DMS 273 treated with DMSO at 0.1 percent for 48 hours (cell line): ENCODE measurements around the gene PODXL2.
A peak's percentile ranks its signal among the peaks of the same experiment; 100 is the strongest.
"Not testable (repeated sequence)": the region's sequence is repeated elsewhere in the genome, so short reads cannot be mapped to it uniquely, and the experiment has no call there.

Source experiments
- DNase-seq: peaks from one replicate; lab custom pipeline; 2025; lab: John Stamatoyannopoulos, UW

The PODXL2 gene

DNA sequence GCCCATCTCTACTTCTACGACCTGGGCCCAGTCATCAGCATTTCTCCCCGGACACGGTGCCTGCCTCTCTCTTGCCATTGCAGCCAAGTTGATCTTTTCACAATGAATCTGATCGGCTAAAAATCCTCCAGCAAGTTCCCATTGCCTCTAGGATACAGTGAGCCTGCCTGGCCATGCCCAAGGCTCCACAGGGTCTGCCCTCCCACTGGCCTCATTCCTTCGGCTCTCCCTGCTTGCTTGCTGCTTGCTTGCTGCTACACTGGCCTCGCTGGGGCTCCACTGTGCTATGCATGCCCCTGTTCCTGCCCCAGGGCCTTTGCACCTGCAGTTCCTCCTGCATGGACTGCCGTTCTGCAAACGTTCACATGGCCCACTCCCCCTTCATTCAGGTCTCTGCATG, 45.8 kb downstream of the PODXL2 start:
- no peak for DNase-seq

DNA sequence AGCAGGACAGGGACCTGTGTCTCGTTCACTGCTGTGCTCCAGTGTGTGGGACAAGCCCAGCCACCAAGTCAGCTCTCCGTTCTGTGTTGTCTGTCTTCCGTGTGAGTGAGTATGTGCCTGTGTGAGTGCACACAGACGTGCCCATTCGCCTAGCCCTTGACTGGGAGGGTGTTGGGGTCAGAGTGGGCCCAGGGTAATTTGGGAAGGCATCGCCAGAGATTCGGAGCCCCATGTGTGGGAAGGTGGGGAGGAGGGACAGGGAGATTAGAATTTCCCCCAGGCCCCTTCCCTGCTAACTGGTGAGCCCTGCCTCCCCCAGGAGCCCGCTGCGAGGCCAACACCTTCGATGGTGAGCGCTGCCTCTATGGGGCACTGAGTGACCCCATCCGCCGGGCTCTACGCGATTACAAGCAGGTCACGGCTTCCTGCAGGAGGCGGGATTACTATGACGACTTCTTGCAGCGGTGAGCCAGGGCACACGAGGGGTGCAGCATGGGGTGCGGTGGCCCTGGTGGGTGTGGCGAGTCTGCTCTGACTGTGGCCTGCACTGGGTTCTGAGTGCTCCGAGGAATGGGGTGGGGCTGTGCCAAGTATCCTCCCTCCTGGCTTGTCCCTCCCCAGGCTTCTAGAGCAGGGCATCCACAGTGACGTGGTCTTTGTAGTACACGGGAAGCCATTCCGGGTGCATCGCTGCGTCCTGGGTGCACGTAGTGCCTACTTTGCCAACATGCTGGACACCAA, 46.8 kb downstream of the PODXL2 start:
- no peak for DNase-seq

DNA sequence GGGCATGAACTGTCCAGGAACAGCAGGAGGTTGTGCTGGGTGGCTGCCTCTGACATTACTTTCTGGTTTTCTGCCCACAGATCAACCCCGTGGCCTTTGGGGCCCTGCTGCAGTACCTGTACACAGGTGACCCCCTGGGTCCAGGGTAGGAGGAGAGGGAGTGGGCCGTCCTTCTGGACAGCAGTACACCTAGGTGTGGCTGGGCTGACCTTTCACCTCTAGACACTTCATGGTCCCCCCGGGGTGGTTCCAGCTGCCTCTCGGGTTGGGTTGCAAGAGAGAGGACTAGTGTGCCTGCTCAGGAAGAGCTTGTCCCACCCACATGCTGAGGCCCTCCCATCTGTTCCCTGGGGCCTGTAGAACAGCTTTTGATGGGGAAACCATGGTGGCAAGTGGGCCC, 47.5 kb downstream of the PODXL2 start:
- no peak for DNase-seq

DNA sequence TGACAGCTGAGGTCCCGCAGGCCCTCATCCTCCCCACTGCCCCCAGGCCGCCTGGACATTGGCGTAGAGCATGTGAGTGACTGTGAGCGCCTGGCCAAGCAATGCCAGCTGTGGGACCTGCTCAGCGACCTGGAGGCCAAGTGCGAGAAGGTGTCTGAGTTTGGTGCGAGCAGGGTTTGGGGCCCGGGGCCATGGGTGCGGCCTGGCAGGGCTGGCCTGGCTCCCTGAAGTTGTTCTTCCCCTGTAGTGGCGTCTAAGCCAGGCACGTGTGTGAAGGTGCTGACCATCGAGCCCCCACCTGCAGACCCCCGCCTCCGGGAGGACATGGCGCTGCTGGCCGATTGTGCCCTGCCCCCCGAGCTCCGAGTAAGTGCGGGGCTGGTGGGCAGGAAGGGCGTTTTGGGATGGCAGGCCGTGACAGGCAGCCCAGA, 48.0 kb downstream of the PODXL2 start:
- no peak for DNase-seq

DNA sequence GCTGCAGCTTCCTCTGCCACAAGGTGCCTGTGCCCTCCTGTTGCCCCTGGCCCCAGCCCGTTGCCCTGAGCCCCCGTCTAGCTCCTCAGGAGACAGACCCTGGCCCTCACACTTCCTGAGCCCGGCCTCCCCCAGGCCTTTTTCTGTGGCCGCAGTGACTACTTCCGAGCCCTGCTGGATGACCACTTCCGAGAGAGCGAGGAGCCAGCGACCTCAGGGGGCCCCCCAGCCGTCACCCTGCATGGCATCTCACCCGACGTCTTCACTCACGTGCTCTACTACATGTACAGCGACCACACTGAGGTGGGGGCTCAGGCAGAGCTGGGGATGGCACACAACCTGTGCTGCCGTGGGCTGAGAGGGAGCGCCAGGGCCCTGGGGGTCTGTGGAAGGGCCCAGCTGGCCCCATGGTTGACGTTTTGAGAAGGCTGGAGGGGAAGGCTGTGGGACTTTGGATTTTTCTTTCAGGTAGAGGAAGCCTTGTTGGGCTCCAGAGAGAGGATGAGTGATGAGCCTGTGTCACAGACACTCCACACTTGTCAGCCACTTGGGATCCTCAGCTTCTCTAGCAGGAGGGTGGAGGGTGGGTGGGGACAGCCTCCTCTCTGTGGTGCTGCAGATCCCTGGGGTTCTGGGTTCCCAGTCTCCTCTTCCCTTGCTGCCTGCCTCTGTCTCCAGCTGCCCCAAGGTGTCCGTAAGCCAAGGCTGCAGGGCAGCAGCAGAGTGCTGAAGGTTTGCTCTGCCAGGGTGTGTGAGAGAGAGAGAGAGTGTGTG, 48.7 kb downstream of the PODXL2 start:
- DNase-seq = no peak

DNA sequence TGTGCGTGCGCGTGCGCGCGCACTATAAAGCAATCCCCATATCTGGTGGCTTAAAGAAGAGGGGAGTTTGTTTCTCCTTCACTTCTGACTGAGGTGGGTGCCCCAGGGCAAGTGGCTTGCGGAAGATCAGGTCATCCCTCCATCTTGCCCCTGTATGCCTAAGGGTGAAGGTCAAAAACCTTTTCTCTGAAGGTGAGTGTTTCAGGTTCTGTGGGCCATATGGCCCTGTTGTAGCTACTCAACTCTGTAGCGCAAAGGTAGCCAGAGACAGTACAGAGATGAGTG, 49.3 kb downstream of the PODXL2 start:
- DNase-seq = no peak

DNA sequence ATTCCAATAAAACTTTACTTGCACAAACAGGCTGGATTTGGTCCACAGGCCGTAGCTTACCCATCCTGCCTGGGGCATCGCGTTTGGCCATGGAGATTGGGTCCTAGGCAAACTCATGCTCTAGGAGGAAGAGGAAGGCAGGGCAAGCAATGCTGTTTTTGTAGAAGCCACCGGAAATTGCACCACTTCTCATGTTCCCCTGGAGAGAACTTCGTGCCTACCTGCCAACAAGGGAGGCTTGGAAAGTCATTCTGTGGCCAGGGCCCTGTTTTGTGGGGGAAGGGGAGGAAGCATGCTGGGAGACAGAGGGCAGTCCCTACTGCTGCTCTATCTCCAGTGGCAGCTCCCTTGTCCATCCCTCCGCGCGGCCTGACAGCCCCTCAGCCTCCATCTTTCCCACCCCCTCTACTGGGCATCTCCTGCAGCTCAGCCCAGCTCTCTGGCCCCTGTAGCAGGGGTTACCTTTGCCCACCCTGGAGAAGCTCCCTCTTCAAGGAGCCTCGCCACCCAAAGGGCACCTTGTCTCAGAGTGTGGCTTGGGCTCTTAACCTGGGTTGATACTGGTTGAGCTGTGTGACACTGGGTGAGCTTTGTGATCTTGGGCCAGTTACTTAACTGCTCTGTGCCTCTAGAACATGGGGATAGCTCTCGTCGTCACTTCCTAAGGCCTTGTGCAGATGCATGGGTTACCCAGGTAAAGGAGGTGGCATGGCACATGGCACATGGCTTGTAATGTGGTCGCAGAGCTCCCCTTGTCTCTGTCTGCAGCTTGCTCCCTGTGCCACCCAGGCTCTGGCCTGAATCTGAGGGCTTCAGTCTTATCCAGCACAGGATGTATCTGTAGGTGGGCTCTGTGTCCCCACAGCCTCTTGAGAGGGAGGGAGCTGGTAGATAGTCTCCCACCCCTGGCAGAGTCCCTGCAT, 49.9 kb downstream of the PODXL2 start:
- DNase-seq = no peak

DNA sequence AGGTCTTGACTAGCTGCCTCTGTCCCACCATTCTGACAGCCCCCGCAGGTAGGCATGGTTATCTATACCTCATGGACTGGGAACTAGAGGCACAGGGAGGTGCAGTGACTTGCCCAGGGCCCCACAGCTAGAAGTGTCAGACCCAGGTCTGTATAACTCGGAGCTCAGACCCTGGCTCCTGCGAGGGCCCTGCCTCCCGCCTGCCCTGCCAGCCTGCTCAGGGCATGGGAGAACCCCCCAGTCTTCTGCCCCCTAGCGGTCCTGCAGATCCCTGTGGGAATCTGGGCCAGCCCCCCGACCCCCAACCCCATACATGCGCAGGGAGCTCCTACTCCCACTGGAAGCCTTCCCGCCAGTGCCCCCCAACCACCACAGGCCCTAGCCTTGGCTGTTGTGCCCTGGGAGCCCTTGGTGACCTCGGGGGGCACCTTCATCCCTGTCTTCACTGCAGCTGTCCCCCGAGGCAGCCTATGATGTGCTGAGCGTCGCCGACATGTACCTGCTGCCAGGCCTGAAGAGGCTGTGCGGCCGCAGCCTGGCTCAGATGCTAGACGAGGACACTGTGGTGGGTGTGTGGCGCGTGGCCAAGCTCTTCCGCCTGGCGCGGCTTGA, 50.7 kb downstream of the PODXL2 start:
- DNase-seq = no peak

DNA sequence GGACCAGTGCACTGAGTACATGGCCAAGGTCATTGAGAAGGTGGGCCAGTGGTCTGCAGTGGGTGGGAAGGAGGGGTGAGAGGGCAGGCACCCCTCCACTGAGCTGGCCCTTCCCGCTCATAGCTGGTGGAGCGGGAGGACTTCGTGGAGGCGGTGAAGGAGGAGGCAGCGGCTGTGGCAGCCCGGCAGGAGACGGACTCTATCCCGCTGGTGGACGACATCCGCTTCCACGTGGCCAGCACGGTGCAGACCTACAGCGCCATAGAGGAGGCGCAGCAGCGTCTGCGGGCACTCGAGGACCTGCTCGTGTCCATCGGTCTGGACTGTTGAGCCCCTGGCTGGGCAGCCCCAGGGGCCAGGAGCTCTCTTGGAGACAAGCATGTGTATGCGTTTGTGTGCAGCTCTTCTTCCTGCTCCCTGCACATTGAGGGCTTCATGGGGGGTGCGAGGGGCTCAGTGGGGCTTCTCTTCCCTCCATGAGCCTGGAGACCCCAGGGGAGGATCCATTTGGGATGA, 51.2 kb downstream of the PODXL2 start:
- DNase-seq = no peak

DNA sequence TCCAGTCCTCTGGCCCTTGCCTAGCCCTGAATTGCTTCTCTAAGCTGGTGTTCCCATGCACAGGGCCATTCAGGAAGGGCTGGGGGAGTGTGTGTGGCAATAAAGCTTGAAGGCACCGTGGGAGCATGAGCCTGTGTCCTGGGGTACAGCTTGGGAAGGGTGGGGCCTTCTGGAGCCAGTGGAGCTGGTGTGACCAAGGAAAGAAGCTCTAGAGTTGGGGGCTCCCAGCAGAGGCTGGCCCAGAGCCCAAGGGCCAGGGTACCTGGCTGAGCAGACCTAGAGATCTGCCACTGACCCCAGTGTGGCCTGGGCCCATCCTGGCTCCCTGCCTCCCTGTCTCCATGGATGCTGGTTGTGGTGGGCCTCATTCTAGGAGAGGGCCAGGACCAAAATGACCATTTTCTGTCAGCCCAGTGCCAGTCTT, 51.8 kb downstream of the PODXL2 start:
- no peak for DNase-seq

DNA sequence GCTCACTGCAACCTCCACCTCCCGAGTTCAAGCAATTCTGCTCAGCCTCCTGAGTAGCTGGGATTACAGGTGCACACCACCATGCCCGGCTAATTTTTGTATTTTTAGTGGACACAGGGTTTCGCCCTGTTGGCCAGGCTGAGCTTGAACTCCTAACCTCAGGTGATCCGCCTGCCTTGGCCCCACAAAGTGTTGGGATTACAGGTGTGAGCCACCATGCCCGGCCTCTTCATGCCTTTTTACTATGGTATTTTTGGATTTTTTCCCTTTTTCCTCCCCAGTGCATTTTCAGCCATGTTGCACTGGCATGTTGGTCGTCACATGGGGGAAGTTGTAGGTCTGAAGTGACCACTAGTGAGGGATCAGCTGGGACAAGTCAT, 53.2 kb downstream of the PODXL2 start:
- DNase-seq = not testable (repeated sequence)

DNA sequence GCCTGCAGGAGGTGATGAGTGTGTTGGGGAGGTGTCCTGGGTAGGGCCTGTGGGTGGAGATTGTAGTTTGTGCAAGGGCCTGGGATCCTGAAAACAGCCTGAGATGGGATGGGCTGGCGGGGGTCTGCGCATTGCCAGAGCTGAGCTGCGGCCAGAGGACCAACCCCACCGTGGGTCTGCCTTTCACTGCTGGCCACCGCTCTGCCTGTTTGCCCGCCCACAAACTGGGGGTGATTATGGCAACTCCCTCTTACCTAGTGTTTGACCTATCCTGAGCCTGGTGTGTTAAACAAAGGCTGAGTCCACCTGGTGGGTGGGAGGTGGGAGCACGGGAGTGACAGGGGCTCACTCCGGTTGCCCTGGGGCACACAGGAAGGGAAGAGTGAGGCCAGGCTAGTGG, 53.6 kb downstream of the PODXL2 start:
- no peak for DNase-seq

DNA sequence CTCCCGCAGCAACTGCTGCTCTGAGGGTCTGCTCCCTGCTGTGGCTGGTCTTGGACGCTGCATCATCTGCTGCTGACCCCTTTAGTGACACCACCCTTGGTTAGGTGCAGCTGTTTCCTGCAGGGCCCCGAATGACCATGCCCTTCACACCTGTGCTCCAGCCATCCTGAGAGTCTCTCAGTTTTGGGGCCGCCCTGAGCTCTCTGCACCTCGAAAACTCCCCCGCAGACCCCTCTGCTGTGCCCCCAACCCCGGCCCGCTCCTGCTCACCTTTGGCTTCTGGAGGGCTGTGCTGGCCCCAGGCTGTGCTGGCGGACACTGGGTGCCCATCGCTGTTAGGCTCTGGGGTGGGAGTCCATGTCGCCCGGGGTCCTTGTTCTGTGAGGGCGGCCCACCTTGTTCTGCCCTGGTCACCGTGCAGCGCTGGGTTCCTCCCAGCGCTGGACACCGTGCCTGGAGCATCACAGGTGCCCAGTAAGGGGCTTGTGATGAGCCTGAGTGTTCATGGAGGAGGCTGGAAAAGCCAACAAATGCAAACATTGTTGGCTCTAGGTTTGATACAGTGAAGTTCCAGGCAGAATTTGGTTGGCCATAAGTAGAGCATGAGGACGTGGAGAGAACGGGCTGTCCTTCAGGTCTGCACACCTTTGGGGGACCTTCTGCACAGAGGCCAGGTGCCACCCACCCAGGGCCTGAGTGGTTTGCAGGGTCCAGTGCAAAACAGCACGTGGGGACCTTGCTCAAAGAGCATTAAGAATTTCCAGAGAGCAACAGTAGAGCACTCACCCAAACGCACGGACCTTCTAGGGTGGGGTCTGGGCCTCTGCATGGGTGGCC, 56.1 kb downstream of the PODXL2 start:
- no peak for DNase-seq

DNA sequence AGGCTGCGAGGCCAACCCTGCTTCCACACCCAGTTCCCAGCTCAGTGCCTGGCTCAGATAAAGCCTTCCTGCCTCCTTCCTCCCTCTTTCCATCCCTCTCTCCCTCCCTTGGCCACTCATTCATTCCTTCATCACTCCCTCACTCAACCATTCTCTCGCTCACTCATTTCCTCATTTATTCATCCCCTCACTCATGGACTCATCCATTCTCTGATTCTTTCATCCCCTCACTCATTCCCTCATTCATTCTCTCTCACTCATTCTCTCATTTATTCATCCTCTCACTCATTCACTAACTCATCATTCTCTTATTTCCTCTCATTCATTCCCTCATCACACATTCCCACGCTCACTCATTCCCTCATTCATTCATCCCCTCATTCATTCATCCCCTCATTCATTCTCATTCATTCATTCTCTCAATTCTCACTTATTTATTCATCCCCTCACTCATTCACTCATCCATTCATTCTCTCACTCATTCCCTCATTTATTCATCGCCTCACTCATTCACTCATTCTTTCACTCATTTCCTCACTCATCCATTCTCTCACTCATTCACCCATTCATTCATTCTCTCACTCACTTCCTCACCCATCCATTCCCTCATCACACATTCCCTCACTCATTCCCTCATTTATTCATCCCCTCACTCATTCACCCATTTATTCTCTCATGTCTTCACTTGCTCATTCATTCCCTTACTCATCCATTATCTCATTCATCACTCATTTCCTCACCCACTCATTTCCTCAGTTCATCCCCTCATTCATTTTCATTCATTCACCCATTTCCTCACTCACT, 56.9 kb downstream of the PODXL2 start:
- no peak for DNase-seq

DNA sequence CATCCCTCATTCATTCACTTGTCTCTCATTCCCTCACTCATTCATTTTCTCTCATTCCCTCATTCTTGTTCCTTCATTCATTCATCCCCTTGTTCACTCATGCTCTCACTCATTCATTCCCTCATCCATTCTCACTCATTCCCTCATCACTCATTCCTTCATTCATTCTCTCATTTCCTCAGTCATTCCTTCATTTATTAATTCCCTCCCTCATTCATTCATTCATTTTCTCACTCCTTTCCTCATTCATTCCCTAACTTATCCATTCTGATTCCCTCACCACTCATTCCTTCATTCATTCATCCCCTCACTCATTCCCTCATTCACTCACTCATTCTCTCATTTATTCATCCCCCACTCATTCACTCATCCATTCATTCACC, 57.5 kb downstream of the PODXL2 start:
- DNase-seq = no peak

DNA sequence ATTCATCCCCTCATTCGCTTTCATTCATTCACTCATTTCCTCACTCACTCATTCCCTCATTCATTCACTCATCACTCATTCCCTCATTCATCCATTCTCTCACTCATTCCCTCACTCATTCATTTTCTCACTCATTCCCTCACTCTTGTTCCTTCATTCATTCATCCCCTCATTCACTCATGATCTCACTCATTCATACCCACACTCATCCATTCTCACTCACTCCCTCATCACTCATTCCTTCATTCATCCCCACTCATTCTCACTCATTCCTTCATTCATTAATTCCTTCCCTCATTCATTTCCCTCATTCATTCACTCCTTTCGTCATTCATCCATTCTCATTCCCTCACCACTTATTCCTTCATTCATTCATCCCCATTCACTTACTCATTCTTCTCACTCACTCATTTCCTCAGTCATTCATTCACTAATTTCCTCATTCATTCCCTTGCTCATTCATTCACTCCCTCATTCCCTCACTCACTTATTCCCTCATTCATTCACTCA, 58.3 kb downstream of the PODXL2 start:
- DNase-seq = no peak

DNA sequence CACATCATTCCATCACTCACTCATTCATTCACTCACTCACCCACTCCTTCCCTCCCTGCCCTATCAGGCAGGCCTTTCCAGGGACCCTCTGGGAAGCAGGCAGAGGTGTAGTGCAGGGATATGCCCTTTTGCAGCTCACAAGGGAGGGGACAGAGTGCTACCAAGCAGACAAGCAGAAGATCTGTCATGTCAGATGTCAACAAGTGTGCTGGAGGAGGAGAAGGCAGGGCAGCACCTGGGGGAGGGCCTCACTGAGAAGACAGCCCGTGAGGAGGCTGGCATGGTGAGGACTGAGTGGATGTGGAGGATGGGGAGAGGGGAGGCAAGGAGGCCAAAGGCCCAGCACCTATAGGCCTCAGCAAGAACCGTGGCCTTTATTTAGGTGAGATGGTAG, 59.0 kb downstream of the PODXL2 start:
- DNase-seq = no peak

DNA sequence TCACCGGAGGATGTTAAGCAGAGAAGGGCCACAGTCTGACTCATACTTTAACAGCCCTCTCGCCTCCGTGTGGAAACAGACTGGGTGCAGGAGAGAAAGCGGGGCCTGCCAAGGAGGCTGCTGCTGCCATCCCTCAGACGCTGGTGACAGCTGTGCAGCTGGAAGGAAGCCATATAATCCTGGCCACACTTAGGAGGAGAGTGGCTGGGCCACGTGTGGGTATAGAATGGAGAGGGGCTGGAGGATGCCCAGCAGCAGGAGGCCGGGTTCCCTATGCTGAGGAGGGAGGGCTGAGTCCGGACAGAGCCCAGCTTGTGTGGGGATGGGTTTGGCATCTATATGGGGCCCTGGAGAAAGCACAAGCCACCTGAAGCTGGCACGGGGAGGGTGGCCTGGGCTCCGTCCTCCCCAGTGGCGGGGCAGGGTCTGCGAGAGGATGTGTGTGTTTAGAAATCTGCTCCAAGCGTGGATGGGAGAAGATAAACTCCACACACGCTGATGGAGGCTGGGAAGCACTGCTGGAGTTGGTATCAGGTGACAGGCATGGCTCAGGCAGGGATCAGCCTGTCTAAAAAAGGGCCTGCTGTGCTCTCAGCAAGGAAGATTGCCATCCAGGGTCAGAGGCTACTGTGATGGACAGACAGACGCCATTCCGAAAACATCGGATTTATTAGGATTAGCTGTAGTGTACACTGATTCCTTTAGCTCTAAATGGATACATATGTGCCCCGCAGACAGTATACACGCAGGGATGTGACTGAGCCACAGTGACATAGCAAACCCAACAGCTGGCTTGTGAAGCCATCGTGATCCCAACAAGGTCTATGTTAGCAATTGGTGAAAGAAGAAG, 59.7 kb downstream of the PODXL2 start:
- DNase-seq = peak; percentile 79

DNA sequence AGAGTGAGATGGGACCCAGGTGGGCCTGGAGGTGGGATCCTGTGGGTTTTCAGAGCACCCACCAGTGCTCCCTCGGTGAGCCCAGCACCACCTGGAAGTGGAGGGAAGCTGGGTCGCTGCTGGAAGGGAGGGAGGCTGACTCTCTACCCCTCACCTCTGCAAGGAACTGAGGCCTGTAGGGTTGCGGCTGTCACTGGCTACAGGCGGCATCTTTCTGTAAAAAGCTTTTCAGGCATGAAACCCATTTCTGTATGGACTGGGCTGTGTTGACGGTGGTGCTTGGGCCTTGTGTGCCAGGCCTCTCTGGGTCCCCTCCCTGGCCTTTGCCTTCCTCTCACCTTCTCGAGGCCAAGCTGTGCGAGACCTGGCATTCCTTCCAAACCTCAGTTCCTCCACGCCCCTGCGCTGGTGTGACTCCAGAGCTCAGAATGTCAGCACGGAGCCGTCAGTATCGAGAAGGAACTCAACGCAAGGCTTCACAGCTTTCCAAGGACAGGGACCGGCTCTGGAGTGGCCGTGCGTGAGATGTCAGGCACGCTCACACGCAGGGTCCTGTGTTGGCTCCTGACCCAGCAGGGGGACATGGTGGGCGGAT, 60.4 kb downstream of the PODXL2 start:
- no peak for DNase-seq
